ENCODE data around the gene CDC40. TPM values are rescaled to one million over a fixed set of nuclear protein-coding genes. Genes with fewer than 3 reads are reported as not detected.

The CDC40 gene
- total RNA-seq = 11.7 and 14.5 TPM in 2 replicates

GRCh38 chr6:110180228-110181008 lies at the start of gene CDC40:
TSS of gene CDC40 (plus strand) at chr6:110180427. CDS start at chr6:110180445, 18 bp downstream.

DNA sequence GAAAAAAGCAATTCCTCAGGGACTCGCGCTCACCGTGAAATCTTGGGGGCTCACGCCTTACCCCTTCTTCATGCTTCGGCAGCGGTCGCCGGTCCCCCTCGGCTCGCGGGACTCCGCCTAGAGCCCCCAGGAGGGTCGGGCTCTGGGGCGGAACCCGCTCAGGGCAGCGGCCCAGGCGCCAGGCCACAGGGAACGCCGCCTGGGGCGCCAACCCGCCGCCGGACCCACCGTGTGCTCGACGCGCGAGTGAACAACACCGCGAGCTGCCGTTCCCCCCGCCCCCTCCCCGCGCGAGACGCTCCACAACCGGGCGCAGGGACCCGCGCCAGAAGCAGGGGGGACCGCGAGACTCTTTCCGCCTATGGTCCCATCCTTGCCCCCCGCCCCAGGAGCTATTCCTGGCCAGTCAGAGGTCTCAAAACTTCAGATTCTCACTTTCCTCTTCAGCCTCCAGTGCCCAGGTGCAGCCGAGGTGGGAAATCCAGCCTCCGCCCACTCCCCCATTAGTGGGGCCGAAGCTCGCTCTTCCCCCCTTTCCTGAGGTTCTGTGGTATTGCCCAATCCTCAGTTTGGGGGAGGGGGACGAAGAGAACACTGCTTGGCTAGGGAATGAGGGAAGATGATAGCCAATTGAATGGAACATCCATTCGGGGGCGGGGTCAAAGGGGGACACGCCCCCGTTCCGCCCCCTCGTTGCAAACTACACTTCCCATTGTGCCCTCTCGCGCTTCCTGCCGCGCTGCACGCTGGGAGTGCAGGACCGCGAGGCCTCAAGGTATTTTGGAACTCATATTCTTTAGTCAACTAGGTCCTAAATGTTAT lies 610 bp upstream of the CDC40 start, which contains the start of gene WASF1:
WASF1 (minus strand) TSS at position 265 of the 822 bp plus-strand sequence. CDS start 52,069 bp downstream, outside the sequence.

Other genes with a start within 250 kb of the CDC40 start
- gene GPR6, start 202.1 kb upstream of the CDC40 start, total RNA-seq = not detected in 2 replicates
- 5.1 and 5.4 TPM in 2 replicates for gene WASF1, start 757 bp upstream of the CDC40 start, total RNA-seq
- not detected in 2 replicates for gene METTL24, start 177.9 kb downstream of the CDC40 start, total RNA-seq
- not detected in 2 replicates for gene DDO, start 235.1 kb downstream of the CDC40 start, total RNA-seq

All from placental epithelial cell (primary cell).